ENCODE measurements around the gene PDXK. TPM values are rescaled to one million over a fixed set of nuclear protein-coding genes. Genes with fewer than 3 reads are reported as not detected.
A peak's percentile ranks its signal among the peaks of the same experiment; 100 is the strongest.

The PDXK gene
- total and polyA plus RNA-seq, 9 of the 15 experiments (the other 6 are each of a cell fraction or from before 2014, with no cell fraction given): 5.6 to 162 (median 76.5) TPM

- peak; percentile 100 for TF ChIP-seq SMAD4 (CRISPR knock-in tag; conservative IDR thresholded peaks at IDR 0.05)
- peak; percentile 90; the same call in 1 of the 2 replicates for TF ChIP-seq SAFB (IDR thresholded peaks at IDR 0.05; ENCODE audit: borderline replicate concordance, low read depth, low read length)
- TF ChIP-seq ZFP91 (CRISPR knock-in tag; IDR thresholded peaks at IDR 0.05): peak; percentile 78; the same call in 1 of the 2 replicates
- TF ChIP-seq RBM17 (IDR thresholded peaks at IDR 0.05; ENCODE audit: borderline replicate concordance, low read depth, low read length): no peak
- TF ChIP-seq ATF3 (IDR thresholded peaks at IDR 0.05): peak; percentile 97
- peak; percentile 92 for TF ChIP-seq ATF3 (CRISPR knock-in tag; conservative IDR thresholded peaks at IDR 0.05)
- no peak for TF ChIP-seq ZNF584 (CRISPR knock-in tag; IDR thresholded peaks at IDR 0.05; ENCODE audit: low read depth)
- no peak for TF ChIP-seq SAFB2 (IDR thresholded peaks at IDR 0.05; ENCODE audit: borderline replicate concordance, low read depth, low read length, severe bottlenecking)
- TF ChIP-seq BRD4 (IDR thresholded peaks at IDR 0.05): no peak
- TF ChIP-seq RREB1 (CRISPR knock-in tag; IDR thresholded peaks at IDR 0.05): no peak; the same call in 1 of the 2 replicates
- TF ChIP-seq NCOA6 (IDR thresholded peaks at IDR 0.05): no peak
- TF ChIP-seq CSDE1 (IDR thresholded peaks at IDR 0.05): no peak
- peak; percentile 99 for TF ChIP-seq HES1 (IDR thresholded peaks at IDR 0.05; ENCODE audit: low read depth)
- no peak for TF ChIP-seq GTF3C2 (IDR thresholded peaks at IDR 0.05; ENCODE audit: borderline replicate concordance, extremely low read depth, insufficient read length)
Observed at GRCh38 chr21:43728467-43729390, 9.8 kb downstream of the PDXK start (continued).

Measured in K562 (cell line).